GM18511 (cell line): Measurements from ENCODE around the gene GAD2.

Experiments used
- ATAC-seq: cut with Tn5 transposase; IDR thresholded peaks from one replicate; pipeline ENCODE4 v1.9.1; 2021; ENCODE audit warnings: mild to moderate bottlenecking, moderate library complexity; ENCODE audit not compliant: unreplicated experiment

Gene GAD2

DNA sequence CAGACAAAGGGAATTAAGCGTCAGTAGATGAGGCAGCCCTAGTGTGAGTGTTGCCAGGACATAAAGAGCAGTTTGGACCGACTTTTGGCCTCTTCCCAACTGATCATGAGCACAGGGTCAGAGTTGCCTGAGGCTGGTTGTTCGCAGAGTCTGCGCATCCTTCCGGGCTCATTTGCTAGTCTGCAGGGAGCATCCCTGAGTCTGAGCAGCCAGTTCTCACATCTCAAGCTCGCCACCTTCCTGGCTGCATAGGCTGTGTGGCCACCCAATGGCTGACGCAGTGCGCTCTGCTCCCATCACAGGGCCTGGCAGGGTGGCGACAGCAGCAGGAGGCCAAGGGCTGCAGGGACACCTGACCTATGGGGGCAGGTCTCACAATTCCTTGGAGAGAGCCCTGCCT, 5.0 kb downstream of the GAD2 start:
- ATAC-seq, result no peak

DNA sequence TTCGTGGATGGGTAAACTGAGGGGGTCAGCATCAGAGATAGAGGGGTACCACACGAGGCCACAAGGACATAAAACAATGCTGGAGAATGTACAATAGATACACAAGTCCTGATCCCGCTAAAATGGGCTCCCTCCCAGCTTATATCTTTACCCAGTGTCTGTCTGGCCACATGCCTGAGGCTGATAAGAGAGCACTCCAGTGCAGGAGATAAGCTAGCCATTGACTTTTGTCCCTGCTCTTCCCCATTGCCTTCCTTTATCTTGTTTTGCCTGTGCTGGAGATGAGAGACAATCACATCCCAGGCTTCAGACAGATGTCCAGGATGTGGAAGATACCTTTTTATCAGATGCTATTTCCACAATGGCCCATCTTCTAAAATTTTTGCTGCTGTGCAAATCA, 6.0 kb downstream of the GAD2 start:
- no peak for ATAC-seq

DNA sequence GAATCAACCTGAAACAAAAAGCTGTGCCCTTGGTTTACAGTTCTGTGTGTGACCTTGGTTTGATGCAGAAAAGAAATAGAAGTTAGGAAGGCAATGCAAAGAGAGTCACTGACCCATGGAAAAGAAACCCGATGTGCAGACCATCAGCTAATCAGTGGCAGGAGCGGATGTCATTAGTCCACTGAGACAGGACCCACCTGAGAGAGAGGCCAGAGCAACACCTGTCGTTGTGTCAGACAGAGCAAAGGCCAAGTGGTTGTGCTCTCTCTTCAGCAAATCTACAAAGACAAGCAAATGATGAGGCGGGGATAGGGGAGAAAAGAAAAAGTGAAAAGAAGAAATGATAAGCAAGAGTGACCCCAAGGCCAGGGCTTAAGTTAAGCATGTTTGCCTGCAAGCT, 8.7 kb downstream of the GAD2 start:
- no peak for ATAC-seq

DNA sequence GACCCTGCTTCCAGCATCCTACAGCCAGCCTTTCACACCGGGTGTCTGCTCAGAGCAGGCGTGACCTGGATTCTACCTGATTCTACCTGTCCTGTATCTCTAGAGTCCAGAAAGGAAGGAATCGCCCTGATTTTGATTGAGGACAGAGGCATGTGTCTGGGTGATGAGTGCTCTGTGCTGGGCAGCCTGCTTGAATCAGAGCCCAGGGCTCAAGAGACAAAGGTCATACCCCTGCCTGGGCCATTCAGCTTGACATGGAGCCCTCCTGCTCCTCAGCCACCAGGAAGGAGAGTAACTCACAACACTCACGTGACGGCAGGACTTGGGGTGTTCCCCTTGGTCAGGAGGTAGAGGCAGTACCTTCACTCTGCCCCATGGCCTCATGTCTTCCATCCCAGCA, 11.2 kb downstream of the GAD2 start:
- ATAC-seq, result no peak

DNA sequence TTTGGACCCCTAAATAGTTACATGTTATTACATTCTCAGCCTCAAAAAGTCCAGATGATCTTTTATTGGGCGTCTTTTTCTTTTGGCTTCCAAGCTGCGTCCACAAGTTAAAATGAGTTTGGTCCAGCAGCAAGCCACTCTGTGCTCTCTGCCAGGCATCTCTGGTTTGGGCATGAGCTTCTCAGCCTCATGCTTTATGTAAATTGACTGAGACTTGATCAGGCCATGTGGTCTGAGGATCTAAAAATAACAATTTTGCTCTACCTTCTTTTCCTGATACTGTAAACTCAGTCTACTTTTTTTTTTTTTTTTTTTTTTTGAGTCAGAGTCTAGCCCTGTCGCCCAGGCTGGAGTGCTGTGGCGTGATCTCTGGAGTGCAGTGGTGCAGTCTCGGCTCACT, 15.6 kb downstream of the GAD2 start:
- ATAC-seq, result no peak

DNA sequence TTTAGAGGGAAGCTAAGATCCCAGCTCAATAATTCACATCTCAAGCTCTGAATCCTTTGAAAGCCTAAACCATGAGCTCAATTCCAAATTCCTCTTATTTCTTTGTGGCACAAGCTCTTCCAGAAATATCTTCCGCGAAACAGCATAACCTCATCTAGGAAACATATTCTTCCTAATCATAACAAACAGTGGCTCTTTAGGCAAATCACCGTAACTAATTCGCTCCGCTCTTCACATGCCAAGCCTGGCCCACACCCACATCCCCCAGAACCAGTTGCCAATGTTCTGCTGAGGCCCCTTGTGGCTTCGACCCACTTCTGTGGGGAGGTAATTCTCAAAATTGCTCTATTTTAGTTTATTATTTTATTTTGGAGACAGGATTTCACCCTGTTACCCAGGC, 19.2 kb downstream of the GAD2 start:
- ATAC-seq, result no peak

DNA sequence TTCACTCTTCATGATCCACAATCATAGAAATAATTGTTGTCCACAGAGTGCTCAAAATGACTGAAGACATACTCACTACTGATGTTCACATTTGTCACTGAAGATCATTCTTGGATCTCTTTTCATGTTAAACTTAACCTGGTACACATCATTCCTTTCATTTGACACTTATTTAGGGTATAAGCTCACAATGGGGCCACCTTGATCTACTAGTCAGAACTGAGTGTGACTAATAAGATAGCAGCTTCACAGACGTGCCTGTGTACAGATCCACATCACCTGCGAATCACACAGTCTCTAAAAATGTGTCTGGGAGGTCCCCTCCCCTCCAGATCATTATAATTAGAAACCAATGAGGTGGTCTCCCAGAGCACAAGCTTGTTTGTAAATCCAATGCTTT, 21.8 kb downstream of the GAD2 start:
- ATAC-seq, result no peak

DNA sequence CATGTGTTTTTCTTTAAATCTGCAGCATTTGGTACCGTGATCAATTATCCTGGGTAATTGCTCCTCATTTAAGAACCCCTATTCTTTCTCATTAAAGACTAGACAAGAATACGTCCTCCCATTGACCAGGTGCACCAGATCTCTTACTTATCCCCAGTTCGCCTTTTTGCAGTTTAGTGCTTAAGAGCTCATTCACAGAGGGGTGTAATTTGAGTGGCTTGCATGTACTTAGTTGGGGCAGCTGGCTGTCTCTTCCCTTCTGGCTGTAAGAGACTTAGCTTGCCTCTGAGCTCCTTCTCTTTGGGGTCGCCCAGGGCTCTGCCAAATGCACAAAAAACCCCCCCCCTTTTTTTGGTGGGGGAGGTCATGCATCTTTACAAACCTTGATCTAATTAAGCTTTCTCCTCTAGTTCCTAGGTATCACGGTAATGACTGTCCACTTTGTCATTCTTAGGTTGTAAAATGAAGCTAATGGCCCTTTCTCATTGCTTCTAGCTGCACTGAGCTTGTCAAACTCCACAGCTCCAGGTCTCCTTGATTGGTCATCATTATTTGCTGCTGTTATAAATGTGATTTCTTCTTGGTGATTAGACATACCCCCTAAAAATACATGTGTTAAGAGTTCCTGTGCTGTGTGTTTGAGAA, 26.3 kb downstream of the GAD2 start:
- ATAC-seq, result no peak

DNA sequence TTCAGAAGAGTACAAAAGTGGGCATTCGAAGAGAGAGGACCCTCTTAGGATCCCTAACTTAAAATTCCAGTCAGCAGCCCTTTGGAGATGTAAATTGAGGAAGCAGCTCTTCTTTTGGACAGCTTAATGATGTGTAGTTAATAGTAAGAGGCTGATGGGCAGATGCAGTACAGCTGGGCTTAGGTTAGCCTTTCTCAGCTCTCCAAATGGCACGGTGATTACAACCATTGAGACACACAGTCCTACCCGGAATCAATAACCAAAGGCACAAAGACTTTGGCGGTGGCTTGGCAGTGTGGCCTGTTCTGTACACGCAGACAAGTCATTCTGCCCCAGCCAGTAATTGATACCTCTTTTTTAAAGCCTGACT, 26.8 kb downstream of the GAD2 start:
- ATAC-seq, result no peak

DNA sequence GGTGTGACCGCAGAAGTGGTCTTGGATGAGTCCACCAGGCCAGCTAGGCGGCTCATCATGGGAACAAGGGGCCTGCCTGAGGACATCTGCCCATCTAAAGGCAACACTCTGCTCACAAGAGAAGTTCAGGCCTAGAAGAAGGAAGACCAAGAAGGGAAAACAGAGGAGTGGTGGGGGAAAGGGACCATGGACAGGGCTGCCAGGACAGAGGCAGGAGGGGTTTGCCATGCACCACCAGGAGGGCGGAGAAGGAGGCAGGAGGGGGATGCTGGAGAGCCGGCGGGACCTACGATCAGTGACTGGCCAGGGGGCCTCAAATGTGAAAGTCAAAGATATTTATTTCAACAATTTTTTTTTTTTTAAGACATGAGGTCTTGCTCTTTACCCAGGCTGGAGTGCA, 33.1 kb downstream of the GAD2 start:
- no peak for ATAC-seq

DNA sequence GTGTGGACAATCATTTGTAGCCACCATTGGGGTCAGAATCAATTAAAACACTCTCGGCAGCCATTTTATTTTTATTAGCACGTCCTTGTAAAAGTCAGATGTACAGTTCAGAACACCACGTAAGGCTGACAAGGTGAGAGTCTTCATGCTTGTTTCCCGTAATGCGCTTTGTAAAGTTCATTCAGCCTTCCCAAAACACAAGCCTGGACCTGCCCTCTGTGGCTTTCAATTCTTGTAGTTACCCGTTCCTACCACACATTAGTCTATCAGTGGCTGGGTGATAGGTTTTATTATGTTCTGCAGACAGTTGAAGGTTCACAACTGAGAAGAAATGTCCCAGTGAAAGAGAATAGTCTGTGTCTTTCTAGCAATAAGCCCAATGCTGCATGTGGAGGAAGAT, 35.4 kb downstream of the GAD2 start:
- ATAC-seq, result no peak

DNA sequence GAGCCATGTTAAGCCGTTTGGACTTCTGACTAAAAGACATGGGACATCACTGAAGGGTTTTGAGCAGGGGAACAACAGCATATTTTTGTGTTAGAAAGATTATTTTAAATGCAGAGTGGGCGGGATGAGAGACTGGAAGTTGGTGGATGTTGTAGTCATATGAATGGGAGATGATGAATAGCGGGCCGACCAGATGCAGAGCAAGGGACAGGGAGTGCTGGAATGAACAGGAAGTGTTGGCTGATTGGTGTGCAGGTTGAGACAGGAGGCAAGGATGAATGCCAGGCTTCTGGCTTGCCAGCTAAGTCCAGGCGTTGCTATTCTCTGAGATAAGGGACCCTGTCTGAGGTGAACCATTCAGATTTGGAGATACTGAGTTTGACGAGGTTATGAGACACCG, 38.0 kb downstream of the GAD2 start:
- ATAC-seq, result no peak

DNA sequence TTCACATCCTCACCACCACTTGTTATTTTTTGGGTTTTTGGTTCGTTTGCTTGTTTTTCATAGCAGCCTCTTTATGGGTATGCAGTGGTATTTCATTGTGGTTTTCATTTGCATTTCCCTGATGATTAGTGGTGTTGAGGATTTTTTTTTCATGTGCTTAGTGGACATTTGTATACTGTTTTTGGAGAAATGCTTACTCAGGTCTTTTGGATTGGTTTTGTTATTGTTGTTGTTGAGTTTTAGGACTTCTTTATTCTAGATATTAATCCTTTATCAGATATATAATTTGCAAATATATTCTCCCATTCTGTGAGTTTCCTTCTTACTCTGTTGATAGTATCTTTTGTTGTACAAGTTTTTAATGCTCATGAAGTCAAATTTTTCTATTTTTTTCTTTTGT, 42.8 kb downstream of the GAD2 start:
- no peak for ATAC-seq

DNA sequence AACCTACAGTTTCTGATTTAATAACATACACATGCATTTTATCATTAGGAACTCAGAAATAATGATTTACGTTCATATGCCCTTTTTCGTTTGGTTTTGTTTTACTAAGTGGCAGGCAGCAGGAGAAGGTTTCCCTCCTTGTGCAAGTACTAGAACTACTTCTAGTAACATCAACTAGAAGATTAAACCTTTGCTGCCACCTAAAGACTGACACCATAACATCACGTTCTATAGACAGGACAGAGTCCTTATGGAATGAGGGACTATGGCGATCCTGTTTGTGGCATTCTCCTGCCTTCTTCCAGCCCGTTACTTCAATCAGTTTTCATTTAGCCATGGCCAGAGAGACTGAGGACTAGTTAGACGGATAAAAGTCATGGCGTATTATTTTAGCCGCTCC, 53.2 kb downstream of the GAD2 start:
- ATAC-seq, result peak; percentile 51

DNA sequence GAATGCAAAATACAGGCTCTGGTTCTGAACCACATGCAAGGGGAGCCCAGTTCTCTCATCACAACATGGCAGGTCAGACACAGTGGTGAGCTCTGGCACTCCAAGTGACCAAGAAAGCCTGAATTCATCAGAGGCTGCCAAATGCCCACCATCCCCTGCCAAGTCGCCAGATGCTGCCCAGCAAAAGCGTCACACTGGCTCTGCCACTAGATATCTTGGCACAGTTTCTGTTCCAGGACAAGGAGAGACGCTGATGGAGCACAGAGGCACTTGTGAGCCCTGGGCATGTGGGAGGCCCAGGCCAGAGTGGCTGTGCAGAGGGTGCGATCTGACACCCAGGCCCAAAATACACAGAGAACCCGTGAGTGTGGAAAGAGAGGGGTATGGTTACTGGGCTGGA, 57.8 kb downstream of the GAD2 start:
- no peak for ATAC-seq

DNA sequence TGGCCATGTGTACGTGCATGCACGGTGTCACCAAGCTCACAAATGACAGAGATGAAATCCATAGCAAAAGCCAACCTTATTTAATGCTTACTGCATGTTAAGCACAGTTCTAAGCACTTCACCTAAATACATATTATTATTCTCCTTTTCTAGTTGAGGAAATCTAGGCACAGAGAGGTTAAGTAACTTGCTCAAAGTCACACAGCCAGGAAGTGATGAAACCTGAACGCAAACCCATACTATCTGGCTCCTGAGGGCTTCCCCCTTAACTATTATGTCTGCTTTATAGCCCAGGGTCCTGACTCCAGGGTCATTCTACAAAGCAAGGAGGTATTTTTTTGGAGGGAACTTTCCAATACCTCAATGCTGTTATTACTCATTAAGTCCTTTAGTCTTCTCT, 61.7 kb downstream of the GAD2 start:
- ATAC-seq, result no peak

DNA sequence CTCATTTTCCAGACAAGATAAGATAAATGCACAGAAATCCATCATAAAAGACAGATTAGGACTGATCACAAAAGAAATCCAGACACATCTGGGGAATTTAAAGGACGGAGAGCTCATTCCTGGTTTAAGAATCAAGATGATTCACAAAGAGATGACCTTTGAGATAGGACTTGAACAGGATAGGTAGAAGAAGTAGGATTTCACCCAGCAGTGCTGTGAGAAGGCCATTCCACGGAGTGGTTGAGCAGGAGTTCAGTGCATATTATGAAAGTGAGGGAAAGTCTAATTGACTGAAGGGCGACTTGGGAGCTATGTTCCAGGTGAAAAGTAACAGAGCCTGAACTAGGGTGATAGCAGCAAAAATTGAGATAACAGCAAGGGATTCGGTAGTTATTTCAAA, 73.7 kb downstream of the GAD2 start:
- ATAC-seq, result no peak

DNA sequence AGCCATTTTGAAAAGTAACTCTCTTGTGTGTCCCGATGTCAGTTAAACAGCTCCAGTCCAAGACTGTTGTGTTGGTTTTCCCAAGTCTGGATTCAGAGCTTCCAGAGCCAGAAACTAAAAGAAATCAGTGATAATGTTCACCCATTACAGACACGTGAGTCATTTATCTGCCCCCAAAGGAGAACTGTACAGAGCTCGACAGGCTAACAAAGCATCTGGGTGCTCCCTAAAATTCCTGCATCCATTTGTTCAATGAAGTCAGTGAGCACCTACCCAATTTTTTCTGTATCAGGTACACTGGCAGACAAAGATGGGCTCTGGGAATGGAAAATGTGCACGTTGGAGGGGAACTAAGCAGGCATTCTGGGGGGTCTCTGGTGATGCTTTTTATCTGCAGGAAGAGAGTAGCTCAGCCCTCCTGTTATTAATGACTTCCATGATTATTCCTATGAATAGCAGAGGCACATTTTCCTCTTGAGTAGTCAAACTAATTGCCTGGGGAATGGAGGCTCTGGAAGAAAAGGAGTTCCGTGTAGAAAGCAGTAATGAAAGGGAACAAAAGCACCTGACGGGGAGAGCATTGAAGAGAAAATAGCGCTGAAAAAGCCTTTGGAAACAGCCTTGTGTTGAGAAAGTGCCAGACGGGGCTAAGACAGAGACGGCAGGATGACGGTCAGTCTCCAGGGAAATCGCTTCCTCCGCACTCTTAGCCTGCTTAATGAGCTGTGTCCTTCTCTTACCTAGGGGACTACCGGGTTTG, 75.3 kb downstream of the GAD2 start:
- ATAC-seq, result no peak

DNA sequence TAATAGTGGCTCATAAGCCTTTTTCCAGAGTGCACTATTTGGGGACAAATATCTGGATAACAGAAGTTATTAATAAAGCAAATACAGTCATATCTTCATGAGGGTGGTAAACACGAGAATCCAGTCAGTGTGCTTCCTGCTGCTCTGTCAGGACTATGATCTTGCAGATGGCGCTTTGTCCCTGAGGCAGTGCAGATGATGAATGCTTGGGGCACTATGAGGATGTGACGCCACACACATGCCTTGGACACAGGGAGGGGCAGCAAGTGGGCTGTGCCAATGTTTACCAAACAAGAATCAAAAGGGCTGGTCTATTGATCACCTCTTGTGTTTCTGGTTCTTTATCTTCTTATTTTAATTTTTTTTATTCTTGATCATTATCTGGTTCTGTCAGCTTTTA, 79.8 kb downstream of the GAD2 start:
- no peak for ATAC-seq

DNA sequence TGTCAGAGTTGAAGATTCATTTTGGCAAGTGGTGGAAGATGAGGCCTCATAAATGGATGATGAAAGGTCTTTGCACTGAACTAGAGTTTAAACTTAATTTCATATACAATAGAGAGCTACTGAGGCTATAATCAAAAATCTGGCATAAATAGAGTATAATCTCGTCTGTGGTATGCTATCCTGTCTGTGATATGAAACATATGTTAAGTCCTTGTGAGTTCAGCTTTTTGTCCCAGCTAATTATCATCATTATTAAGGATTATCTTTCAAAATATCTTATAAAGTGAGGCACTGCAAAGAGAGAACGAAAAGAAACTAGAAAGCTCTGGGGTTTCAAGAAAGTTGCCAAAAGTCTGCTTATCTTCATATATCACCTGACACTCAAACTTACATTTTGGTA, 83.4 kb downstream of the GAD2 start:
- ATAC-seq, result no peak

DNA sequence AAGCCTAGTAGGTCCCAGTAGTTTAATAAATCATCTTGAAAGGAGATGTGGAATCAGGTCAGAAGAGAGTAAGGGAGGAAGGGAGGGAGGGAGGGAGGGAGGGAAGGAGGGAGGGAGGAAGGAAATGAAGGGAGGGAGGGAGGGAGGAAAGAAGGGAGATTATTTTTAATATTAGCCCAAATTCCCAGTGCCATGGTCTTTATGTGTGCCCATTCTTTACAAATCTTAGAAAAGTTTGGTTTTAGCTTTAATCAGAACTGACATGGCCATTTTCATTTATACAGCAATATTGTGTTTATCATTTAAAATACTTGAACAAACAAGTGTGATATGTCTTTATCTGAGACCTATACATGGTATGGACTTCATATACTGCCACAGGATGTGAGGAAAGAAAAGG, 86.8 kb downstream of the GAD2 start:
- no peak for ATAC-seq

DNA sequence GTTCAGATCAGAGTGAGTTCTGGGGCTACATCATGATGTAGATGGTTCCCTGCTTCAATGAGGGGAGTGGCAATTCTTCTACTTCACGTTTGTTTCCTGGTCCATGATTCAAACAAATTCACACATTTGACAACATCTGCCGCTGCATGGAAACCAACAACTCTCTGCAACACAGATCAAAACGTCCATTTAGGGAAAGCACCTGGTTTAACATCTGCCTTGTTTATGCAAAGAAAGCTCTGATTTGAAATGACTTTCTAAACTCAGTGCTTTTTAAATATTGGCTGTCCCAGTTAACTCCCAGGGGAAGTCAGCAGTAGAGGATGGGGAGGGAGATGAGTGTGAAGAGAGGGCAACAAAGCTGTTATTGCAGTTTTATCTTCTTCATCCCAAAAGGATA, 93.8 kb downstream of the GAD2 start:
- ATAC-seq, result no peak

DNA sequence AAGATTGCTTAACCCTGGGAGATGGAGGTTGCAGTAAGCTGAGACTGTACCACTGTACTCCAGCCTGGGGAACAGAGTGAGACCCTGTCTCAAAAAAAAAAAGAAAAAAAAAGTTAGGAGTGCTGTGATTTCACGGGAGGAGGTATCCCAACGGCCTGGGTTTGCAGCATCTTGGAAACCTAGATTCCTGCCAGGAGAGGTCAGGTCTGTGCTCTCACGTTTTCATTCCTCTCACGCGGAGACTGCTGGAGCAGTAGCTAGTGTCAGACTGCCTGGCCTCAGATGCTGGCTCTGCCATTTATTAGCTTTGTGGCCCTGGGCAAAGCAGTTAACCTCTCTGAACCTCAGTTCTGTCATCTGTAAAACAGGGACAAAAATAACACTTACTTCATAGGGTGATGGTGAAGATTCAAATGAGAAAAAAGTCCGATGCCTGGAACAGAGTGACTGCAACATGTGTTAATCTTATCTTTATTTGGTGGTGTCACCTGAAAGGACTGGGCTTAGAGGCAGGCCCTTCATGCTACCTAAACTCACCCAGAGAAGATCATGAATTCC, 94.9 kb downstream of the GAD2 start:
- no peak for ATAC-seq
